ENCODE measurements around the gene GDF11.

The GDF11 gene

GRCh38 chr12:55728939-55729818 lies 13.7 kb upstream of the GDF11 start, which contains the start of gene CD63:
CD63 (minus strand) TSS chr12:55729009; CDS start chr12:55728341, 668 bp downstream.
- Histone ChIP-seq H3K9me3 (ENCODE audit: control insufficient read depth in 5 of 5, low read length in 5 of 5) (no peaks in the 10 kb centered on the region), H3K36me3 (ENCODE audit: control insufficient read depth in 5 of 5, insufficient read depth in 5 of 5, low read length in 5 of 5) (peaks cover 0 to 31% (median 30%) of the 10 kb centered on the region in 5 donors), H3K4me3 (ENCODE audit: low read depth in 1 of 5, low read length in 5 of 5) (peak within 1 kb of the TSS; percentile 93 to 98 (median 93)), H3K27ac (ENCODE audit: low read depth, low read length) (peak within 1 kb of the TSS; percentile 100), H3K4me1 (ENCODE audit: control insufficient read depth in 5 of 5, insufficient read depth in 5 of 5, low read length in 5 of 5) (peaks cover 12 to 58% (median 49%) of the 10 kb centered on the region in 5 donors), H3K27me3 (ENCODE audit: control insufficient read depth in 5 of 5, insufficient read depth in 4 of 5, low read length in 5 of 5) (no peaks in the 10 kb centered on the region), H3K9ac (ENCODE audit: low read length in 5 of 5) (peak within 1 kb of the TSS; percentile 94 to 98 (median 97))

GRCh38 chr12:55729819-55730818 lies 12.8 kb upstream of the GDF11 start:
- H3K4me3 ChIP-seq (ENCODE audit: low read depth in 1 of 5, low read length in 5 of 5) = peak overlapping the region; percentile 75 to 94 (median 93)
- peak overlapping the region; percentile 100 for H3K27ac ChIP-seq (ENCODE audit: low read depth, low read length)
- H3K9ac ChIP-seq (ENCODE audit: low read length in 5 of 5) = peak overlapping the region; percentile 94 to 98 (median 97)
- H3K9me3 ChIP-seq (ENCODE audit: control insufficient read depth in 5 of 5, low read length in 5 of 5) = no peaks in the 10 kb centered on the region
- peaks cover 0 to 22% (median 21%) of the 10 kb centered on the region in 5 donors for H3K36me3 ChIP-seq (ENCODE audit: control insufficient read depth in 5 of 5, insufficient read depth in 5 of 5, low read length in 5 of 5)
- H3K27me3 ChIP-seq (ENCODE audit: control insufficient read depth in 5 of 5, insufficient read depth in 4 of 5, low read length in 5 of 5) = no peaks in the 10 kb centered on the region
- peaks cover 10 to 48% (median 40%) of the 10 kb centered on the region in 5 donors for H3K4me1 ChIP-seq (ENCODE audit: control insufficient read depth in 5 of 5, insufficient read depth in 5 of 5, low read length in 5 of 5)

- Histone ChIP-seq H3K27ac (ENCODE audit: low read depth, low read length) (no peak overlapping the region), H3K27me3 (ENCODE audit: control insufficient read depth in 5 of 5, insufficient read depth in 4 of 5, low read length in 5 of 5) (no peaks in the 10 kb centered on the region), H3K9me3 (ENCODE audit: control insufficient read depth in 5 of 5, low read length in 5 of 5) (no peaks in the 10 kb centered on the region), H3K4me3 (ENCODE audit: low read depth in 1 of 5, low read length in 5 of 5) (no peak overlapping the region), H3K36me3 (ENCODE audit: control insufficient read depth in 5 of 5, insufficient read depth in 5 of 5, low read length in 5 of 5) (peaks cover 0 to 1% (median under 1%) of the 10 kb centered on the region in 5 donors), H3K4me1 (ENCODE audit: control insufficient read depth in 5 of 5, insufficient read depth in 5 of 5, low read length in 5 of 5) (peaks cover 3 to 33% (median 22%) of the 10 kb centered on the region in 5 donors), H3K9ac (ENCODE audit: low read length in 5 of 5) (no peak overlapping the region)
These were observed 10.6 kb upstream of the GDF11 start for GRCh38 chr12:55732288-55732687.

GRCh38 chr12:55733021-55733555 lies 9.8 kb upstream of the GDF11 start:
- Histone ChIP-seq H3K9me3 (ENCODE audit: control insufficient read depth in 5 of 5, low read length in 5 of 5) (no peaks in the 10 kb centered on the region), H3K36me3 (ENCODE audit: control insufficient read depth in 5 of 5, insufficient read depth in 5 of 5, low read length in 5 of 5) (no peaks in the 10 kb centered on the region), H3K27me3 (ENCODE audit: control insufficient read depth in 5 of 5, insufficient read depth in 4 of 5, low read length in 5 of 5) (no peaks in the 10 kb centered on the region), H3K4me1 (ENCODE audit: control insufficient read depth in 5 of 5, insufficient read depth in 5 of 5, low read length in 5 of 5) (peaks cover 3 to 33% (median 23%) of the 10 kb centered on the region in 5 donors), H3K4me3 (ENCODE audit: low read depth in 1 of 5, low read length in 5 of 5) (no peak overlapping the region), H3K9ac (ENCODE audit: low read length in 5 of 5) (no peak overlapping the region), H3K27ac (ENCODE audit: low read depth, low read length) (no peak overlapping the region)

- Histone ChIP-seq H3K27me3 (ENCODE audit: control insufficient read depth in 5 of 5, insufficient read depth in 4 of 5, low read length in 5 of 5) (no peaks in the 10 kb centered on the region), H3K4me1 (ENCODE audit: control insufficient read depth in 5 of 5, insufficient read depth in 5 of 5, low read length in 5 of 5) (peaks cover 3 to 39% (median 29%) of the 10 kb centered on the region in 5 donors), H3K27ac (ENCODE audit: low read depth, low read length) (no peak overlapping the region), H3K9ac (ENCODE audit: low read length in 5 of 5) (no peak overlapping the region), H3K4me3 (ENCODE audit: low read depth in 1 of 5, low read length in 5 of 5) (no peak overlapping the region), H3K36me3 (ENCODE audit: control insufficient read depth in 5 of 5, insufficient read depth in 5 of 5, low read length in 5 of 5) (no peaks in the 10 kb centered on the region), H3K9me3 (ENCODE audit: control insufficient read depth in 5 of 5, low read length in 5 of 5) (no peaks in the 10 kb centered on the region)
These were observed 9.1 kb upstream of the GDF11 start for GRCh38 chr12:55733858-55734257.

GRCh38 chr12:55734595-55734994 lies 8.3 kb upstream of the GDF11 start:
- Histone ChIP-seq H3K4me1 (ENCODE audit: control insufficient read depth in 5 of 5, insufficient read depth in 5 of 5, low read length in 5 of 5) (peaks cover 1 to 34% (median 29%) of the 10 kb centered on the region in 5 donors), H3K27ac (ENCODE audit: low read depth, low read length) (no peak overlapping the region), H3K27me3 (ENCODE audit: control insufficient read depth in 5 of 5, insufficient read depth in 4 of 5, low read length in 5 of 5) (no peaks in the 10 kb centered on the region), H3K36me3 (ENCODE audit: control insufficient read depth in 5 of 5, insufficient read depth in 5 of 5, low read length in 5 of 5) (no peaks in the 10 kb centered on the region), H3K4me3 (ENCODE audit: low read depth in 1 of 5, low read length in 5 of 5) (no peak overlapping the region), H3K9me3 (ENCODE audit: control insufficient read depth in 5 of 5, low read length in 5 of 5) (no peaks in the 10 kb centered on the region), H3K9ac (ENCODE audit: low read length in 5 of 5) (no peak overlapping the region)

- Histone ChIP-seq H3K9me3 (ENCODE audit: control insufficient read depth in 5 of 5, low read length in 5 of 5) (no peaks in the 10 kb centered on the region), H3K36me3 (ENCODE audit: control insufficient read depth in 5 of 5, insufficient read depth in 5 of 5, low read length in 5 of 5) (no peaks in the 10 kb centered on the region), H3K27ac (ENCODE audit: low read depth, low read length) (no peak overlapping the region), H3K27me3 (ENCODE audit: control insufficient read depth in 5 of 5, insufficient read depth in 4 of 5, low read length in 5 of 5) (no peaks in the 10 kb centered on the region), H3K9ac (ENCODE audit: low read length in 5 of 5) (no peak overlapping the region), H3K4me3 (ENCODE audit: low read depth in 1 of 5, low read length in 5 of 5) (no peak overlapping the region), H3K4me1 (ENCODE audit: control insufficient read depth in 5 of 5, insufficient read depth in 5 of 5, low read length in 5 of 5) (peaks cover 0 to 21% (median 18%) of the 10 kb centered on the region in 5 donors)
These were observed 6.8 kb upstream of the GDF11 start for GRCh38 chr12:55736076-55736475.

- H3K9ac ChIP-seq (ENCODE audit: low read length in 5 of 5) = no peak overlapping the region
- no peaks in the 10 kb centered on the region for H3K36me3 ChIP-seq (ENCODE audit: control insufficient read depth in 5 of 5, insufficient read depth in 5 of 5, low read length in 5 of 5)
- peaks cover under 1 to 21% (median 18%) of the 10 kb centered on the region in 5 donors for H3K4me1 ChIP-seq (ENCODE audit: control insufficient read depth in 5 of 5, insufficient read depth in 5 of 5, low read length in 5 of 5)
- H3K27ac ChIP-seq (ENCODE audit: low read depth, low read length) = no peak overlapping the region
- H3K4me3 ChIP-seq (ENCODE audit: low read depth in 1 of 5, low read length in 5 of 5) = no peak overlapping the region
- H3K27me3 ChIP-seq (ENCODE audit: control insufficient read depth in 5 of 5, insufficient read depth in 4 of 5, low read length in 5 of 5) = peaks cover 0 to 5% (median 0%) of the 10 kb centered on the region in 5 donors
- H3K9me3 ChIP-seq (ENCODE audit: control insufficient read depth in 5 of 5, low read length in 5 of 5) = no peaks in the 10 kb centered on the region
These were observed 5.9 kb upstream of the GDF11 start for GRCh38 chr12:55736780-55737580.

GRCh38 chr12:55737581-55738122 lies 5.3 kb upstream of the GDF11 start:
- Histone ChIP-seq H3K4me1 (ENCODE audit: control insufficient read depth in 5 of 5, insufficient read depth in 5 of 5, low read length in 5 of 5) (peaks cover 2 to 26% (median 20%) of the 10 kb centered on the region in 5 donors), H3K9ac (ENCODE audit: low read length in 5 of 5) (peak overlapping the region in 2 of 5 donors; percentile 40 to 75), H3K27me3 (ENCODE audit: control insufficient read depth in 5 of 5, insufficient read depth in 4 of 5, low read length in 5 of 5) (peaks cover 0 to 7% (median 0%) of the 10 kb centered on the region in 5 donors), H3K4me3 (ENCODE audit: low read depth in 1 of 5, low read length in 5 of 5) (peak overlapping the region in 4 of 5 donors; percentile 51 to 72 (median 56)), H3K36me3 (ENCODE audit: control insufficient read depth in 5 of 5, insufficient read depth in 5 of 5, low read length in 5 of 5) (no peaks in the 10 kb centered on the region), H3K9me3 (ENCODE audit: control insufficient read depth in 5 of 5, low read length in 5 of 5) (no peaks in the 10 kb centered on the region), H3K27ac (ENCODE audit: low read depth, low read length) (peak overlapping the region; percentile 1)

Data from subcutaneous abdominal adipose tissue (tissue), 5 donors.